Heart left ventricle (tissue), 16 donors: Measurements from ENCODE around the gene LIN28B. TPM values are rescaled to one million over a fixed set of nuclear protein-coding genes. Genes with fewer than 3 reads are reported as not detected.

Experiments
- ATAC-seq, 4 donors: fragments of 200-7000 bp; cut with Tn5 transposase; one replicate each; pipeline ENCODE4 v1.9.1; 2020 to 2022; ENCODE audit warnings: moderate library complexity in 4 of 4, mild to moderate bottlenecking in 3 of 4, moderate number of reproducible peaks in 1 of 4
- DNase-seq, 5 donors: peaks; one replicate each; pipeline ENCODE4 v3.0.0-alpha.2; 2020
- H3K27ac ChIP-seq, 12 donors: fragments of 200-600 bp; sonication (generic) in 4 of 12; one replicate each; pipeline versions ENCODE4 v1.5.0 to v1.8.0; 2016 to 2022; ENCODE audit warnings: mild to moderate bottlenecking in 2 of 12
- H3K27me3 ChIP-seq, 9 donors: fragments of 200-600 bp; sonication (generic) in 2 of 9; one replicate each; pipeline versions ENCODE4 v1.5.1 to v1.8.0; 2016 to 2022; ENCODE audit warnings: mild to moderate bottlenecking in 3 of 9
- H3K36me3 ChIP-seq, 9 donors: fragments of 200-600 bp; sonication (generic) in 2 of 9; one replicate each; pipeline versions ENCODE4 v1.5.0 to v1.8.0; 2018 to 2022; ENCODE audit warnings: mild to moderate bottlenecking in 2 of 9
- H3K4me1 ChIP-seq, 12 donors: fragments of 200-600 bp; sonication (generic) in 4 of 12; one replicate each; pipeline versions ENCODE4 v1.5.0 to v1.8.0; 2016 to 2022; ENCODE audit warnings: mild to moderate bottlenecking in 3 of 12
- H3K4me3 ChIP-seq, 12 donors: fragments of 200-600 bp; sonication (generic) in 4 of 12; one replicate each; pipeline versions ENCODE4 v1.5.0 to v1.8.0; 2017 to 2022; ENCODE audit warnings: mild to moderate bottlenecking in 9 of 12, moderate library complexity in 4 of 12
- H3K9me3 ChIP-seq, 12 donors: fragments of 200-600 bp; sonication (generic) in 4 of 12; one replicate each; pipeline versions ENCODE4 v1.5.0 to v1.8.0; 2016 to 2022; ENCODE audit warnings: mild to moderate bottlenecking in 1 of 12
- CTCF ChIP-seq, 12 donors: fragments of 200-600 bp; sonication (generic) in 4 of 12; IDR thresholded peaks; one replicate each; pipeline versions ENCODE4 v1.5.0 to v1.8.0; 2018 to 2022; ENCODE audit warnings: antibody characterized with exemption in 12 of 12, mild to moderate bottlenecking in 5 of 12
- POLR2A ChIP-seq, 2 donors: fragments of 450-650 bp; IDR thresholded peaks; one replicate each; pipeline ENCODE4 v1.6.1; 2017; ENCODE audit warnings: antibody characterized with exemption in 2 of 2, mild to moderate bottlenecking in 2 of 2, moderate library complexity in 2 of 2
- WGBS, 4 donors: extraction: QIAGEN DNeasy Blood & Tissue Kit in 2 of 4; methylation state at CpG; one replicate each; pipeline versions ENCODE4 v1.1.5 to v1.1.7; 2013 to 2018; 5-methylcytosine and 5-hydroxymethylcytosine counted together
- intact Hi-C, 10 donors: fragments of 100-400 bp; cut with DNase I; formaldehyde crosslinking; loops; one replicate each; pipeline versions ENCODE4 v1.11.1 to v1.14.2; 2022
- polyA plus RNA-seq, 2 donors: library from polyadenylated mRNA; stranded (reverse); fragments of 200-250 nt; gene quantifications; one replicate each; pipeline ENCODE4 v1.2.3, GENCODE V29; 2013
- total RNA-seq, 9 donors: library from RNA; depleted of rRNA in 2 of 9; stranded (reverse); fragments of >200 nt in 2 of 9; fragmentation: NEBNext Ultra II Directional in 3 of 9; extraction: Animal tissue kit (Norgen Biotek cat#: 25700) in 3 of 9; gene quantifications; one replicate each; pipeline versions ENCODE4 v1.1.0 to v1.2.4, GENCODE V29; 2016 to 2023
- donor health status: ischemic (EF 13 %, LVEDD 7.1; RV severe dilation, severe dysfunction).
- donor health status: healthy with polysubstance abuse.
- donor health status: DM: no; HTN: yes; CAD: no.
- donor health status: DM: no; HTN: no; CAD: no.
- donor health status: ischemic (EF 25% LVEDD 6.9; RV normal size, moderate dysfunction).
- donor health status: ischemic (EF 25% LVEDD 5.7; RV mildly dilated, moderate dysfunction).
- donor health status: healthy.
- donor health status: DM: yes; HTN: yes; CAD: no.
- donor health status: ischemic (EF 35%, LVEDD 5.7; RV mildly dilated, moderate dysfunction).
- donor health status: nonischemic (EF 11% LVEDD 7.7; RV severe dilation, severe dysfunction).
- donor health status: DM: yes; HTN: yes; CAD: no.
- donor health status: PGD.
- donor health status: ischemic (EF 29% LVEDD 5.4; RV normal size, mild dysfunction).
- donor health status: nonischemic (EF 23%, LVEDD 6.1; RV moderate dilation, normal function).

The LIN28B gene
- total and polyA plus RNA-seq, 11 donors, result not detected

DNA sequence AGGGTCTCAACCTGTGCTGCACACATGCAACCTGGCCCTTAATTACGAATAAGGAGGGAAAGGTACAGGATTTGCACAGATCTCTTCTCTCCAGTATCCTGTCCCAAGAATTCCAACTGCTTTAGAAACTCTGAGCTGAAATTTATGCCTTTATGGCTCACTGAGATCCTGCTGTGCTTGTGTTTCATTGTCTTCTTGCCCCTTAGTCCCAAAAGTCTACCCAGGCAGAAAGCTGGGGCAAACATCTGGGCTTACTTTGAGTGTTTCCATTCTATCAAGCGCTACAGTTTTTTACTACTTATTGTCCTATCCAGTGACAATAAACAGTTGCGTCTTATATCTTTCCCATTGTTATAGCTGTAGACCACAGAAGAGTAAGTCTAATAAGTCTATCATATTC lies 99.7 kb downstream of the LIN28B start:
- ATAC-seq, result no peak
- H3K27me3 ChIP-seq, result peaks cover 0 to 6% (median 0%) of the 10 kb centered on the region in 9 donors
- intact Hi-C loops, result no loop called here
- TF ChIP-seq CTCF (IDR thresholded peaks at IDR 0.05), result no peak
- DNase-seq, result no peak
- no peaks in the 10 kb centered on the region for H3K36me3 ChIP-seq
- H3K9me3 ChIP-seq, result peaks cover 0 to 9% (median 0%) of the 10 kb centered on the region in 12 donors
- H3K4me1 ChIP-seq, result no peaks in the 10 kb centered on the region
- WGBS, 4 donors, result 90 to 96% (median 91%) methylated on average over 3 of the region's 3 CpGs
- H3K4me3 ChIP-seq, result no peak overlapping the region
- no peak overlapping the region for H3K27ac ChIP-seq

DNA sequence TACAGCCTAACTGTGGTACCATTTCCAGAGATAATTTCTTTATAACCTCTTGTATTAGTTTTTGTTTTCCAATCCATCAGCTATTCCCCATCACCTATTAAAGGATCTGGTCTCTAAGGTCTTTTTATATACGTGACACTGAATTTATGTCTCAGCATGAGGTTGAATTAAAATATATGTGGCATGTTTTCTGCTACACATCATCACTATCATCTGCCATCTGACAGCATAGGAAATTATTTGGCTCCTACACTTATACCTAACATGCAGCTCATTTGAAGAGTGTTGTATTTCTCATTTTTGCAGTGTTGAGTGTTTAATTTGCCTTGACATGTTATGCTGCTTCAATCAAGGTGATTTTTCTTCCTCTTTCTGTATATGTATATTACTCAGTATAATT lies 100.3 kb downstream of the LIN28B start:
- ATAC-seq (no peak), DNase-seq (no peak)
- Histone ChIP-seq H3K9me3 (peaks cover 0 to 9% (median 0%) of the 10 kb centered on the region in 12 donors), H3K4me3 (no peak overlapping the region), H3K27ac (no peak overlapping the region), H3K36me3 (no peaks in the 10 kb centered on the region), H3K4me1 (no peaks in the 10 kb centered on the region), H3K27me3 (peaks cover 0 to 6% (median 0%) of the 10 kb centered on the region in 9 donors)
- 88 to 90% (median 89%) methylated on average over 1 of the region's 1 CpG for WGBS, 4 donors
- intact Hi-C loops, result no loop called here
- TF ChIP-seq CTCF (IDR thresholded peaks at IDR 0.05) (no peak), POLR2A (IDR thresholded peaks at IDR 0.05) (no peak)

DNA sequence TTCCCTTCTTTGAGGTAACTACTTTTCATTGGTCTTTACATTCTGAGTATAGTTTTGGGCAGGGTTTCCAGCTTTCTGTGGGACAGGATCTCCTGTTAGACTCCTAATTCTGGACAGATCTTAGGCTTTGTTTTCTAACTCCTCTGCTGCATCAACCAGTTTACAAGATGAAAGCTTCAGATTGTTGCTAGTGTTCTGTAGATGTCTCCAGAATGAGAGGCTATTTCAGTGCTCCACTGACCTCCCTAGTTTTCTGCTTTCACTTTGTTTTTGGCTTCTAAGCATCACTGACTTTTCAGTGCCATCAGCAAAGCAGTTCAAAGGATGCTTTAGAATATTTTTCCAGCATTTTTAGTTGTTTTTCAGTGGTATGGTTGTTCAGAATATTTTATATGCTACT lies 101.4 kb downstream of the LIN28B start:
- intact Hi-C loops, result no loop called here
- no peaks in the 10 kb centered on the region for H3K36me3 ChIP-seq
- no peak overlapping the region for H3K4me3 ChIP-seq
- no peak for DNase-seq
- ATAC-seq, result no peak
- H3K27ac ChIP-seq, result no peak overlapping the region
- H3K9me3 ChIP-seq, result peaks cover 0 to 9% (median 0%) of the 10 kb centered on the region in 12 donors
- TF ChIP-seq POLR2A (IDR thresholded peaks at IDR 0.05) (no peak), CTCF (IDR thresholded peaks at IDR 0.05) (no peak)
- no peaks in the 10 kb centered on the region for H3K4me1 ChIP-seq
- H3K27me3 ChIP-seq, result peaks cover 0 to 6% (median 0%) of the 10 kb centered on the region in 9 donors

DNA sequence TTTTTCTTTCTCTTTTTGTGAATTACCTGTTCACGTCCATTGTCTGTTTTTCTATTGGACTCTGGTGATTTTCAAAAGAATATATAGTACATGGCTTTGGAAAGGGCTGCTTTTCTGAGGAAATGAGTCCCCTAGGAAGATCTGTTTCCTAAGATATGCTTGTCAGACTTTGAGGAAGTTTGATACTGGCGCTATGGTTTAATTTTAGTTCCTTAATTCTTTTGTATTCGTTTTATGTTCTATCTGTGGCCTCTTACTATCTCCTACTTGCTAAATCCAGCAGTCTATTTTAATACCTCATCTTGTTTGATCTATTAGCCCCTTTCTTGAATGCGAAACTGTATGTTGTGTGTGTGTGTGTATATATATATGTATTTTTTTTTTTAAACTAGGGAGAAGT lies 101.9 kb downstream of the LIN28B start:
- Histone ChIP-seq H3K4me3 (no peak overlapping the region), H3K27ac (no peak overlapping the region), H3K9me3 (peaks cover 0 to 9% (median 0%) of the 10 kb centered on the region in 12 donors), H3K36me3 (no peaks in the 10 kb centered on the region), H3K27me3 (peaks cover 0 to 6% (median 0%) of the 10 kb centered on the region in 9 donors), H3K4me1 (no peaks in the 10 kb centered on the region)
- WGBS, 4 donors, result 34 to 44% (median 40%) methylated on average over 4 of the region's 4 CpGs
- intact Hi-C loops, result no loop called here
- no peak for ATAC-seq
- TF ChIP-seq POLR2A (IDR thresholded peaks at IDR 0.05), result no peak
- no peak for TF ChIP-seq CTCF (IDR thresholded peaks at IDR 0.05)
- no peak for DNase-seq
